ENCODE data around the gene HSP90AA1.

GRCh38 chr14:102049258-102050025, 37.4 kb downstream of the HSP90AA1 start:
- TF ChIP-seq CTCF (conservative IDR thresholded peaks at IDR 0.05; ENCODE audit: low read depth, low read length) (no peak), EZH2 (IDR thresholded peaks at IDR 0.05; ENCODE audit: borderline replicate concordance, low read depth, low read length, poor library complexity, severe bottlenecking) (no peak)
